NCI-H1694 treated with DMSO at 0.1 percent for 48 hours (cell line): ENCODE data around the gene C1QTNF3.
"Not testable (repeated sequence)": the region's sequence is repeated elsewhere in the genome, so short reads cannot be mapped to it uniquely, and the experiment has no call there.

Experiments
- DNase-seq: peaks from one replicate; lab custom pipeline; 2025; lab: John Stamatoyannopoulos, UW

C1QTNF3 gene

DNA sequence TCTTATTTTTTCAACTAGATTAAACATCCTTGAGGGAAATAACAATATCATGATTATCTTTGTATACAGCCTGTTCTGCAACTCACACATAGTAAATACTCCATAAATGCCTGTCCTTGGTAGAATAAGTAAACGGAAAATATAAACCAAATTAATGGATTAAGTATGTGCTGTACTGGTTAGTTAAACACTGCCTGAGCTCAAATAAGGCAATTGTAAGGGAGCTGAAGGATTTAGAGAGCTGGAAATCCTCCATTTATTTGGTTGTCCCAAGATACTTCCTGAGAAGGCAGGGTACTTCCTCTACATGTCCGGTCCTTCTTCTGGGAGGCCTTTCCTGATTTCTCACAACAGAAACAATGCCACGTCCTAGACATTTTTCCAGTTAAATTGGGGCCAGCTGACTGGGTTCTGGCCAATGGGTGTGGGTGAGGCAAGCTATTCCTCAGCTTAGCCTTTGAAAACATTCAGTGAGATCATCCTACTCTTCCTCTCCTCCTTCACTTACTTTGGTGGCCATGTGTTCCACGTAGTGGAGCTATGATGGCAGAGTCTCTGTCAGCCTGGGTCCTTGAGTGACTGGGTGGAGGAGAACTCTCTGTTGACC lies 8.5 kb upstream of the C1QTNF3 start:
- DNase-seq, result no peak

DNA sequence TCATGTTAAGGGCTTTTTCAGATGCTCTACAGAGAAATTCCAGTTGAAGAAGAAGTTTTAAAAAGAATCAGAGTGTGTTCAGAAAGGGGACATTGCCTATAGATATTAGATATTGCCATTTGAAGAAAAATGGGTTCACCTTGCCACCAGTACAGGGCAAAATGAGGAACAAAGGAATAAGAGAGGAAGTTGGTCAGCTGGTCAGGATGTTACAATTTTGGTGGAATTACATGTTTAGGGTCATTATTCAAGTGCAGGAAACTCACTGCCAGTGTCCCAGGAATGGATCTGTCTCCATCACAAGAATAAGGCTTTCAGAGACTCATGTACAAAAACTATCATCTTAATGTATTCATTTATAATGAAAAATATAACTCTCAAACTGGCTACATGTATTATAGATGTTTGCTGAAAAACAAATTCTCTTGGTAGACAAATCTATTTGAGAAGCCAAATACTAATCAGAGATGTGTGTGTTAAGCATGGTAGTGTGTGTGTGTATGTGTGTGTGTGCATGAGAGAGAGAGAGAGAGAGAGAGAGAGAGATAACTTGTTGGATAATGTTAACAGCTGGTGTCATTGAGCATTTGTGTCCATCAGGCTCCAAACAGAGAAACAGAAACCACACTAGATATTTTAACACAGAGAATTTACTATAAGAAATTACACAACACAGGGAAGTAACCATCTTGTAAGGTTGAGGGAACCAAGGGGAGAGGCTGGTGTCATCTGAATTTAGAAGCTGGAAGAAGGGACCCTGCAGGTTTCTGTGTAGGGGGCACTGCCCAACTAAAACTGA lies 5.0 kb upstream of the C1QTNF3 start:
- DNase-seq, result no peak

DNA sequence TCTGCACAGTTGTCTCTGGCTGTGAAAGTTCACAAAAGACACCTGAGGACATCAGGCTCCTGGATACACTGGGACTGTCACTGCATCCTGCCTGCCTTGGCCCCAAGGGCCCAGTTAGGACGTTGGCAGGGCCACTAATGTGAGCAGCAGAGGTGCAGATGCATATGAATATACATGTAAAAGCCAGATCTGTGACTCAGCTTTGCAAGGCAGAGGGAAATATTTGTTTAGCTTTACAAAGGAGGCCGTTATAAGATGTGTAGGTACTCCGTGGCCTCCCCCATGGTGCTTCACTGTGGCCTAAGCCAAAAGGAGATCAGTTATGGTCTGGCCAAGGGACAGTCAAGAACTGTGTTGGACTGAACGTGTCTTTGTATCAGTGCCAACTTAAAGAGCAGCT lies 4.1 kb upstream of the C1QTNF3 start:
- DNase-seq, result no peak

DNA sequence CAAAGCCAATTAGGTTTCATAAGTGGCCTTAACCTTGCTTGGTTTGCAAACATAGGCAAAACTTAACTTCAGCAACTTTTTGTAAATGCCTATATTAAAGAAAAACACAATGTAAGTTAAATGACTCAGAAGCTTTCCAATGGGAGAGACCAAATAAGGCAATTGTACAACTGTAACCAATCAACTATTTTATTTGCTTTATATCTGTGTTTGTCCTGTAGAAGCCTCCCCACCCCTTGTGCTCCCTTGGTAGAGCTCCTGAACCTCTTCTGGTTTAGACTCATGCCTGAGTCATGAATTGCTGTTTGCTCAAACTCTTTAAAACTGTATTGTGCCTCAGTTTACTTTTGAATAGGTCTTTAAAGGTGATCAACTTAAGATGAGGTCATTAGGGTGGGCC lies 3.0 kb upstream of the C1QTNF3 start:
- DNase-seq, result no peak

DNA sequence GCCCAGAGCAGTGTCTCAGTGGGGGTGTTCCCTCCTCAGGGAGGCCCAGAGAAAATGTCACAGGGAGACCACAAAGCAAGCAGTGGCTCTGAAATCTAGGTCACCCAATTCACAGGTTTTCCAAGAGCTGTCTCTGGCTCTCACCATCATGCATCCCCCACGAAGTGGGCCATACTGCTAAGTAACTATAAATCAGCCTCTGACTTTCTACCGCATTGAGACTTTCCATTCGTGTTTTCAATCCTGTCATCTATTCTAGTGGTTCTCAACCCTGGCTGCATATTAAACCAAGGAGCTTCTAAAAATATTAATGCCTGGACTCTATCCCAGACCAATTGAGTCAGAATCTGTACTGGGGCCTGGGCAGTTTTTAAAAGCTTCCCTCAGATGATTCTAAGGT lies 2.0 kb upstream of the C1QTNF3 start:
- no peak for DNase-seq

DNA sequence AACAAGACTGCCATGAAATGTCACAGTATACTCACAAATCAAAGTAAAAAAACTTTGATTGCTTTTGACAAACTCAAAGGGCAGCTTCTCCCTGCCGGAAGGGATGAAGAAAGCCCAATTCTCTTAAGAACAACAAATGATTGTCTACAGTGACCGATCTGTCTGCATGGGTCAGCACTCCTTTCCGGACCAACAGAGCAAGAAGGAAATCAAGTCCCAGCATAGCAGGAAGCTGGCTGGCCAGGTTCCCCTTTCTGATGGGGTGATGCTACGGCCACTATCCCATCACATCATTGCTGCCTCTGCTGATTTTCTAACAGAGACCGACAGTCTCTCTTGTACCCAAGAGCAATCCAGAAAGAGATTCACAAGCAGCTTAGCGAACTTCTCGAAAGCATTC lies 692 bp downstream of the C1QTNF3 start:
- DNase-seq, result no peak

DNA sequence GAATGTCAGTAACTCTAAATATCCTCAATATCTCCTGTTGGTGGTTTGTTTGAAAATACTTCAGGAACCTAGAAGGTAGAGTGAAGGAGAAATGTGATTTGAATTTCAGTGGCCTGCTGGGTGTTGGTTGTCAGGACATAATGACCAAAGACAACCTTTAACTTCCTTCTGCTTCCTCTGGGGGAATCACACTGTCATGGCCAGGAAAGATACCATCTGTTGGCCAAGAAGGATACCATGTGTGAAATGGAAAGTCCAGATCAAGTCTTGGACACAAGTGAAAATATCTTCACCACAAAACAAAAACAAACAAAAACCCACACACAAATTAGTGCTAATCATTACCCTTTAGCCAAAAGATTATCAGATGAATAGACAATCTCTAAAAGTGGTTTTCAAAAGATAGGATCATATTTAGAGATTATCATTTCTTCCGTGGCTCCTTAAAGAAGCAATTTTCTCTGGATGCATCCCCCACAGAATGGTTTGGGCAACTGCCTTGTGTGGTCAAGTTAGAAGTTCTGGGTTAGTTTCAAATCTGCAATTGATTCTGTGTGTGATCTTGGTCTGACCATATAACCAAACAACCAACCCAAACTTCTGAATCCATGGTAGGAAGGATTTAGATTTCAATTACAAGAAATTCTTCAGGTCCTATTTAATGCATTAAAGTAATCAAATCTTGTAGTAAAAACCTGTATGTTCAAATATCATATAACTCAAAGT lies 1.6 kb downstream of the C1QTNF3 start:
- no peak for DNase-seq

DNA sequence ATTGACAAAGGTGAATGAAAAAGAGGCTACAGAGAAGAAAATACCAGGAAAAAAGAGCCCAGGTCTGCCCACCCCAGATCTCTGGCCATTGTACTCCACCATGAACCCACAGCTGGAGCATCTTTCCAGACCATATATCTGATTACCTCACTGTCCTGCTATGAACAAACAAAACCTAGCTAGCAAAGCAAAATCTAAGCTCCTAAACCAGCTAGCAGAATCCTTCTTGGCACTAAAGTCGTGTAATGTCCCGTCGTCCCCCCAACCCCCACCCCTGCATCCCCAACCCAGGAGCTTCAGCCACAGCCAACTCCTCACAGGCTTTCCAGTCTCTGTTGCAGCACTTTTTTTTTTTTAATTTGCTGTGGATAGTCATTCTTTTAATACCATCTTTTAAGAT lies 2.5 kb downstream of the C1QTNF3 start:
- DNase-seq, result no peak

DNA sequence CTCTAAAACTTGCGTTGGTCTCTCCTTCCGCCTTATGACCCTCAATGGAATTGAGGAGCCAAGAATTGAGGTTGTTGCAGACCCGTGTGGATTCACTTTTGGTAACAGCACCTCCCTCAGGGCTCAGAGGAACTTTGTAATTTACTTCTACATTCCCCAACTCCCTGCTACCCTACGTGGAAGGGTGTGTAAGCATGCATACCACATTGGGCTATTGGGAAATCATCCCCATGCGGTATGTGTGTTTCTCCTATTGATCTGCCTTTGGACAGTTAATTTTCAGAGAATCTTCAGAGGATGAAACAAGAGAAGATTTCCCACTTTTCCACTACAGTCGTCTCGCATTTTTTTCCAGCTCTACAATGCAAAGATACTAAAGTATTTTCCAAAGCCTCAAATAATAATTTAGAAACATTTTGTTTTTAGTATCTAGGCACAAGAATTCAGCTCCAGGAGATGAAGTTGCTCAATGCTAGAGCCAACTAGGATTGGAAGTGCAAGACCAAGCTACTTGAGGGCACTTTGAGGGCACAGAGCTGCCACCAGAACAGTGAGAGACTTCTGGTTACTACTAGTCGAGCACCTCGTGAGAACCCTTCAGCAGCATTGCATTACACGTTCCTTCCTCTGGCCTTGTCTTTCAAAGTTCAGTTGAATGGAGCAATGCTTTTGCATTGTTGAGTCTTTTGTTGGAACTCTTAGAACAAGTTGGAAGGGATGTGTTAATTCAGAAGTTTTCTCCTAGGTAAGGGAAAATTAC lies 3.4 kb downstream of the C1QTNF3 start:
- DNase-seq, result no peak

DNA sequence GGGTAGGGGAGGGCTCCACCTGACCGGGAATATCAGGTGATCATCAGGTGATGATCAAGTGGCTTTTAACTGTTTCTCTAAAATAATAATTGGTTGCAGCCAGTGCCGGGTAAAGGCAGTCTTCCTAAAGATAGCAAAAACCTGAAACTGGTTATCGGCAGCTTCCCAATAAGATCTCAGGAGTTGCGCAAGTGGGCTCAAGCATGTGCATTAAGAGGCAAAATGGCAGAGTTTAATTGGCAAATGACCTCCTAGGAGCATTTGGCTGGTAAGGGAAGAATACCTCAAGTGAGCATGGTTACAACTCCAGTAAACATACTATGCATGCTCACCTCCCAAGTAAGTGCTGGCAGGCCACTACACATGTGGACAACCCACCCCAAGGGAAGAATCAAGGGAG lies 4.2 kb downstream of the C1QTNF3 start:
- DNase-seq, result no peak

DNA sequence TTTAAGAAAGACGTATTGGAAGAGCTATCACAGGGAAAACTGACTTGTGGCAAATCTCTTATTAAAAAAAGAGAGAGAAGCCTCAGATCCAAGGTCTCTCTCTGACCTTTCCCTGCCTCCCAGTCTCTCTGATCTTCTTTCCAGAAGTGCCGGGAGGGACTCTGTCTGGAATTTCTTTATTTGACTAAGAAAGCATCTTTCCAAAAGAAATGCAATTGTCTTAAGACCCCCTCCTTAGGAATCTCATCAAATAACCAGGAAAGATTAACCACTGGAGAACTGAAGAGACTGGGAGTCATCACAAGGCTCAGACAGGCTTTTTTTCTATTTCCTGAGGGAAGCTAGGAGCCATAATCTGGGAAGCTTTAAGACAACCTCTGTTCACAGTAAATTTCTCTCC lies 4.6 kb downstream of the C1QTNF3 start:
- DNase-seq, result no peak

DNA sequence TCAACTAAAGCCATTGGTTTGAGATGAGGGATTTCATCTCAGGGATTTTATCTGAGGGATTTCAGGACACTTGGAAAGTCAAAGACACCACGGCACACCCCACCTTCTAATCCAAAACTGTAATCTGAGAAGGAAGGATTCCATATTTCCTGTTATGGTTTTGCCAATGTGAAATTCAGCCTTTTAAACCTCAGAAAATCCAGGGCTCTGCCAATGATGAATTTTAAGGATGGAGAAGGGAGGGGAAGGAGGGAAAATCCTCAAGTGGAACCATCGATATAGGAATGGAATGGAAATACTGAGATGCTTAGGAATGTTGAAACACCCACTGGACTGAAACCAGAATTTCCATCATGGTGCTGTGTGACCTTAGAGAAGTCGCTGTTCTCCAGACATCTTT lies 5.3 kb downstream of the C1QTNF3 start:
- no peak for DNase-seq

DNA sequence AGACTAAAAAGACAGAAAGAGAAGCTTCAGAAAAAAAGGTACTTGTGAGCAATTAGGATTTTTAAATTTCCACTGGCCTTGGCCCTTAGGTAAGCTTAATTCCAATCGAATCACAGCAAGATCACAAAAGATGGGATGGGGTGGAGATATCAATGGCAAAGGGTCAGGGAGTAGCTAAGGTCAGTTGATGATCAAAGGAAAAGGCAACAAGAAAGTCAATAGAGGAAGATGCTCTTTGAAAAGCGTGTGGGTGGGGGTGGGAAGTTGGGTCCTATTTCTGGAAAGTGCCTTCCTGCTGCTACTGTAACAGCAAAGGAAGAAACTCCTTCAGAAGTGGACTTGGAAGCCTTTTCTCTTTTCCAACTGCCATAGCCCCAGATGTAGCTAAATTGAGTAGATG lies 7.3 kb downstream of the C1QTNF3 start:
- no peak for DNase-seq

DNA sequence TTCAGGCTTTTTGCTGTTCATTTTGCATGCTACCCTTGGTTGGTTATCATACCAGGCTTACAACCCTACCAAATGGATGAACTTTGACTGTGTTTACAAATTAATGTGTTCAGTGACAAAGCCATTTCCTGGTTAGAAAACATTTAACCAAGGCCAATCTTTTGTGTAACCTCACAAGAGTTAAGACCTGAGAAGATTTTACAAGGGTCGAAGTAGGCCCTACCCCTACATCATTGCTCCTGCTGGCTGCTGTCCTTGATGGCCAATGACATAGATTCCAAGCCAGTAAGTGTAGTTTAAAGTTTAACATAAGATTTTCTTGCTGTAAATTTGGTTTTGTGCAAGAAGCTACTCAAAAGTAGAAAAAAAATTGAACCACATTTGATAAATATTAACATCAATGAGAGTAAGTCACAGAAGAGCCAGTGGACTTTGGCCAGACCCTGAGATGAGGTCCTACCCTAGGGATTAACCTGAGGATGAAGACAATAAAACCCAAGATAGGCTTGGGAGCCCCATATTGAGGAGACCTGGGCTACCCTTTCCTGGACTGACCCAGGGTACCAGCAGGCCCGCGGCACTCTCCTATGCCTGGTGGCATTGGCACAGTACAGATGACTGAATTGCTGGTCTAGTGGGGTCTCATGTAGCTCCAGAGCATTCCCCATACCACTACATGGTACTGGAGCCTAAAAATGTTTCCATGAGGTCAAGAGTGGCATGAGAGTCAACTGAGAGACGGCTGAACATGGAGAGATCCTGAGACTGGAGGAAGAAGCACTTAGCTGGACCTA lies 8.3 kb downstream of the C1QTNF3 start:
- DNase-seq, result no peak

DNA sequence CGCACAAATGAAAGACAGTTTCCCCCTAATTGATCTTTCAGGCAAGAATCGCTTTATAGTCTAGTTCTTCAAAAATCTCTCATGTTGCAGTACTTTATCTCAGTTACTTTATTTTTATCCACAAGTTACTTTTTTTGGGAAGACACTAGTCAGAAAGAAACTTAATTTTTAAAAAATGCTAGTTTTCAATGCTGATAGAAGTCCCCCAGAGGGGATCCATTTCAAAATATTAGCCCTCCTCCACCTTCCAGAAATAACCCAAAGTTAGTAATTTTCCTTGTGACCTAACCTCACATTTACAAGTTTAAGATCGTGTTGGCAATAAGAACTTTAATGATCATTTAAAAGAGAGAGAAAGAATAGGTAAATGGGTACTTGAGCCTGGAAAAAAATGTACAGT lies 11.0 kb downstream of the C1QTNF3 start:
- DNase-seq, result no peak

DNA sequence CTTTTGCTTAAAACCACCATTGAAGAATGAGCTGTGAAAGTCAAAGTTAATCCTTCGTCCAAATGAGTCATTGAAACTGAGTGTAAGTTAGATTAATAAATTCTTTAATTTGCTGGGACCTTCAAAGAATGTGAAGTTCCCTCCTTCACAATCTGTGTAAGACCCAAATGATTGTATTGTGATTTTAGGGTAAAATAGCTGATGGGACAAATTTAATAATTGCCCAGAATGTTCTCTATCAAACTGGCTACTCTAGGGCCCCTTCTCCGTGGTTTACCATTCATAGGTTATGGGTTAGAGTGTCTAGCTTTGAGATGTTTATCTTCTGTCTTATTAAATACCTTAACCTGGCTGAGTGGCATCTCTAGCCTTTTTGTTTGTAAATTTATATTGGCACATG lies 11.9 kb downstream of the C1QTNF3 start:
- no peak for DNase-seq

DNA sequence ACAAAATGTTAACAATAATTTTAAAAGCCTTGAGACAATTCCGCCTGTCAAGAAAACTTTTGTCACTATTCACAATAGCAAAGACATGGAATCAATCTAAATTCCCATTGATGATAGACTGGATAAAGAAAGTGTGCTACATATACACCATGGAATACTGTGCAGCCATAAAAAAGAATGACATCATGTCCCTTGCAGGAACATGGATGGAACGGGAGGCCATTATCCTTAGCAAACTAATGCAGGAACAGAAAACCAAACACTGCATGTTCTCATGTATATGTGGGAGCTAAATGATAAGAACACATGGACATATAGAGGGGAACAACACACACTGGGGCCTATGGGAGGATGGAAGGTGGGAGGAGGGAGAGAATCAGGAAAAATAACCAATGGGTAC lies 12.4 kb downstream of the C1QTNF3 start:
- DNase-seq, result not testable (repeated sequence)

DNA sequence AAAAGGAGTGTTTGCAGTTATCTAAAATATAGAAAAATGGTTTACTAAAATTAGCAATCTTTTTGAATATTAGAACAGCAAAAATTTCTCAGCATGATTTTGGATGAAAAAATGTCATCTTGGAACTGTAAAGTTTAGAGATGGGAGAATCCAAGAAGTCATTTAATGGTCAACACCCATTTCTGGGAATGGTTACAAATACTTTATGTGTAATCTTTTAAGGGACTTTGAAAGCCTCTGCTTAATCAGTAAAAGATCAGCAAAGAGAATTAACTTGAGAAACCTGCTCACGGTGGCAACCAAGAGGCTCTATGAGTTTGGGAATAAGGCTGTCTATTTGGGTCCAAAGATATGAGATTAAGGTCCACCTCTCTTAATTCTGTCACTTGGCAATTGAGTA lies 13.0 kb downstream of the C1QTNF3 start:
- no peak for DNase-seq

DNA sequence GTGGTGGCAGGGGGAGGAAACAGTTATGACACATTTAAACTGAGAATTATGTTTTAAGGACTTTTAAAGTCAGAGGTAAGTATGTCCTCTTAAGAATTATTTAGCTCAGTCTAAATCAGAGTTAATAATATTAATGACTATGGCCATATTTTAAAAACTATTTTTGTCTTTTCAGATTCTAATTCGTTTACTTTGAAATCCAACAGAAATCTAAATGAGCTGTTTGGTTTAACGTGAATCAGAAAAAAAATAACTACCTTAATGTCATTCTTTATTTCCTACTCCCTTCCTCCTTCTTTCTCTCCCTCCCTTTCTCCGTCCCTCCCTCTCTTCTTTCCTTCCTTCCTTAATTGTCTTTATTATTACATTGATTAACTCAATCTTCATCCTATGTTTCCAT lies 14.7 kb downstream of the C1QTNF3 start:
- DNase-seq, result no peak

DNA sequence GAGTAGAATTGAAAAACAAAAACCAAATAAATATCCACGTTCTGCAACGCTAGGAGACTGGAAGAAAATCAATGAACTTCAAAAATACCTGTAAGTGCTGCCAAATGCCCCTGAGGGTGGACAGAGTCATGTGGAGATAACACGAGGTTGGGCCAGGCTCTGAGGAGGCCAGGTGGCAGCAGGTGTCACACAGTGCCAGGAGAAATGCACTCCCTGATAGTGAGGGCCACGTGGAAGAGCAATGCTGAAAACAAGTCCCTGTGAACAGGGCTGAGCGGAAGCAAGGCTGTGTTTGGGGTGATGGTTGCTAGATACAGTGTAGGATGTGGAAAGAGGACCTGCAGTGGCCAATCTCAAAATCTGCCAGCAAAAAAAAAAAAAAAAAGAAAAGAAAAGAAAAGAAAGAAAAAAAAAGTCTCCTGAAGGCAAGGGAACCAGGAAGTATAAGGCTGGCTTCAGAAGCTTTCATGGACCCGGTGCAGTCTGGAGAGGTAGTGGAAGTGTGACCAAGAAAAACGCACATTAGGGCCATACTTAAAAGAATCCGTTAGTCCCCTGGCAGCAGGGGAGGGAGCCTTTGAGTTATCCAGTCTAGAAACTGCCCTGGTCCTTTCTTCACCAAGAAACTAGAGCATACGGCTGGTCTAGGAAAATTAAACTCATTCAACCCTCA lies 16.8 kb downstream of the C1QTNF3 start:
- no peak for DNase-seq

DNA sequence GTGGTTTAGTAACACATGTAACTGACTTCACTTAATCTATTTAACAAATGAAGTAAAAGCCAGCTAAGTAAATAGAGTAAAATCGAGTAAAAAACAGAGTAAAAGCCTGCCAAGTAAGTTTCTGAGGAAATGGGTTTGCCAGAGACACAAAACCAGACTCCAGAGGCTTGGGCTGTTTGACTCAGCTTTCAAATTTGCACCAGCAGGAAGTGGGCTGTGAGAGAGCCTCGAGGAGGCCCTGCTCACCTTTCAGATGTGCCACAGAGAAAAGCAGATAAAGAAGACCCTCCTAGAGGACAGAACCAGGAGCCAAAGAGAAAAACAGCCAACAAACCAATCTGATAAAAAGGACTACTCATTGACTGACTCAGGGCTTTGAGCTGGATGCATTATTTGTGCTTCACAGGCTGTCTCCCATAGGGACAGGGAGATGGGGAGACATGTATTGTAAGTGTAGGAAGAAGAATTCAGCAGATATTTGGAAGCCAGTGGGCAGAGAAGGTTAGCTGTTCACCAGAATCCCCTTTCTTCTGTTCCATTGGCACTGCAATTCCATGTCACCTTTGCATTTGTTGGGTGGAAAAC lies 20.8 kb downstream of the C1QTNF3 start:
- DNase-seq, result no peak
